MM.1S (cell line): ENCODE results near the gene SPINDOC.

Source experiments
- EZH2 ChIP-seq: fragments of 300-600 bp; sonication (generic); optimal IDR thresholded peaks from 2 replicates; pipeline ENCODE3; 2017; ENCODE audit warnings: low read depth, mild to moderate bottlenecking, antibody characterized with exemption, low read length, mixed read lengths
- EZH2phosphoT487 ChIP-seq: fragments of 300-600 bp; sonication (generic); IDR thresholded peaks from 2 replicates; pipeline ENCODE4 v1.6.1; 2018; ENCODE audit warnings: antibody characterized with exemption, low read length
- TF ChIP-seq, protein P1 (sequence below): fragments of 300-600 bp; sonication (generic); IDR thresholded peaks from 2 replicates; pipeline ENCODE4 v1.5.1; 2016; ENCODE audit warnings: antibody characterized with exemption, low read length, mixed read lengths

GRCh38 chr11:63838150-63838677 lies 25.0 kb downstream of the SPINDOC start:
- TF ChIP-seq, protein P1, sequence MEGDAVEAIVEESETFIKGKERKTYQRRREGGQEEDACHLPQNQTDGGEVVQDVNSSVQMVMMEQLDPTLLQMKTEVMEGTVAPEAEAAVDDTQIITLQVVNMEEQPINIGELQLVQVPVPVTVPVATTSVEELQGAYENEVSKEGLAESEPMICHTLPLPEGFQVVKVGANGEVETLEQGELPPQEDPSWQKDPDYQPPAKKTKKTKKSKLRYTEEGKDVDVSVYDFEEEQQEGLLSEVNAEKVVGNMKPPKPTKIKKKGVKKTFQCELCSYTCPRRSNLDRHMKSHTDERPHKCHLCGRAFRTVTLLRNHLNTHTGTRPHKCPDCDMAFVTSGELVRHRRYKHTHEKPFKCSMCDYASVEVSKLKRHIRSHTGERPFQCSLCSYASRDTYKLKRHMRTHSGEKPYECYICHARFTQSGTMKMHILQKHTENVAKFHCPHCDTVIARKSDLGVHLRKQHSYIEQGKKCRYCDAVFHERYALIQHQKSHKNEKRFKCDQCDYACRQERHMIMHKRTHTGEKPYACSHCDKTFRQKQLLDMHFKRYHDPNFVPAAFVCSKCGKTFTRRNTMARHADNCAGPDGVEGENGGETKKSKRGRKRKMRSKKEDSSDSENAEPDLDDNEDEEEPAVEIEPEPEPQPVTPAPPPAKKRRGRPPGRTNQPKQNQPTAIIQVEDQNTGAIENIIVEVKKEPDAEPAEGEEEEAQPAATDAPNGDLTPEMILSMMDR = no peak
- TF ChIP-seq EZH2 (no peak), EZH2phosphoT487 (no peak)
